GM19468 (cell line): Measurements from ENCODE around the gene RPL10.

Experiments used
- ATAC-seq: cut with Tn5 transposase; IDR thresholded peaks from one replicate; pipeline ENCODE4 v1.9.1; 2021; ENCODE audit warnings: mild to moderate bottlenecking, moderate library complexity, moderate number of reproducible peaks; ENCODE audit not compliant: unreplicated experiment; ENCODE audit errors: extremely low read depth

RPL10 gene

DNA sequence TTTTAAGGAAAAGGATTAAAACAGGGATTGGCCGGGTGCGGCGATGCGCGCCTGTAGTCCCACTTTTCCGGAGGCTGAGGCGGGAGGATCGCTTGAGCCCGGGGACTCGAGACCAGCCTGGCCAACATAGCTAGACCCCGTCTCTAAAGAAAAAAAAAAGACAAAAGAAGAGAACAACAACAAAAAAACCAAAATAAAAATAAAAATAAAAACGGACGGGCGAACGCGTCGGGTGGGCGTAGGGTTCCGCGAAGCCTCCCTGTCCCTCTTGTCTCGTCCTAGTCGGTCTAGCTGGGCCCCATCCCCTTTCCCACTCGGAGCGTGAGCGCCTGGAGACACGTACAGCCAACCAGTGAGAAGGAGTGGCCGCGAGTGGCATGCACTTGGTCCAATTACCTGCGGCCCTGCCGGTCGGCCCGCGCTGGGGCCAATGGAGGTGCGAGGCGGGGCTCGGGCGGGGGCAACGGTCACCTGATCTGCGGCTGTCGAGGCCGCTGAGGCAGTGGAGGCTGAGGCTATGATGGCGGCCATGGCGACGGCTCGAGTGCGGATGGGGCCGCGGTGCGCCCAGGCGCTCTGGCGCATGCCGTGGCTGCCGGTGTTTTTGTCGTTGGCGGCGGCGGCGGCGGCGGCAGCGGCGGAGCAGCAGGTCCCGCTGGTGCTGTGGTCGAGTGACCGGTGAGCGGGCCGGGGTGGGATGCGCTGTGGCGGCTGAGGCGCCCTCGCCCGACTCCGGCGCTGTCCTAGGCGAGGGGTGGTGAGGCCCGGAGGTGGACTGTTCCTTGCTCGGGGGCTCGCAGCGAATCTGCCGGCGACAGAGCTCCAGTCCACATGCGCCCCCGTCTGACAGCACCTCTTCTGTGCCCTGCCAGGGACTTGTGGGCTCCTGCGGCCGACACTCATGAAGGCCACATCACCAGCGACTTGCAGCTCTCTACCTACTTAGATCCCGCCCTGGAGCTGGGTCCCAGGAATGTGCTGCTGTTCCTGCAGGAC lies 30.3 kb downstream of the RPL10 start, which contains the start of gene ATP6AP1:
ATP6AP1 (plus strand) TSS at position 502 of the 996 bp plus-strand sequence; CDS start at position 518, 16 bp downstream.
- peak; percentile 77 for ATAC-seq

DNA sequence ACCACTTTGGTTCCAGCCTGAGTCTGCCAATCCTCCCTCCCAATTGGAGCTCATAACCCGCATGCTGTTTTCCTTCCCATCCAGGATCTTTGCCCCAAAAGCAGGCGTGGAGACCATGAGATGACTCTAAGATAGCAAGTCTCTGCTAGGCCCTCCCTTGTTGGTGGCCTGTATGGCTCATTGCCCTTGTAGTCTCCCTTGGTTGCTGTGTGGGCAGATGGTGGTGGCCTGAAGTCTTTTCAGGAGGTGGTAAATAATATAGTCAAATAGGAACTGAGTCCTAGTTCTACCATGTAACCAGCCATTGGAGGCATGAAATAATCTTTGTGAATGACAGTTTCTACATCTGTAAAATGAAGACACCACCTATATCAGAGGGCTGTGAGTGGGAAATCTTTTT lies 31.5 kb downstream of the RPL10 start:
- no peak for ATAC-seq

DNA sequence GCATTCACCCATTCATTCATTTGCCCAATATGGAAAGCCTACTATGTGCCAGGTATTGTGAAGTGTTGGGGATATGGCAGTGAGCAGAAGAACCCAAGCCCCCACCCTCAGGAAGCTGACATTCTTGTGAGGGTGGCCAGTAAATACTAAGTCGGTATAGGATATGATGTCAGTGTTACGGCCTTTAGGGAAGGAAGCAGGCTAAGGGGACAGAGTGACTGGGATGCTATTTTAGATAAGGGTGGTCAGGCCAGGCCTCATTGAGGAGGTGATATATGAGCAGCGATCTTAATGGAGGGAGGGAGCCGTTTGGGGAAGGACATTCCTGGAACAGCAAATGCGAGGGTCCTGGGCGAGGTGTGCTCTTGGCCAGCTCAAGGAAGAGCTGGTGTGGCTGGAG lies 32.3 kb downstream of the RPL10 start:
- no peak for ATAC-seq

DNA sequence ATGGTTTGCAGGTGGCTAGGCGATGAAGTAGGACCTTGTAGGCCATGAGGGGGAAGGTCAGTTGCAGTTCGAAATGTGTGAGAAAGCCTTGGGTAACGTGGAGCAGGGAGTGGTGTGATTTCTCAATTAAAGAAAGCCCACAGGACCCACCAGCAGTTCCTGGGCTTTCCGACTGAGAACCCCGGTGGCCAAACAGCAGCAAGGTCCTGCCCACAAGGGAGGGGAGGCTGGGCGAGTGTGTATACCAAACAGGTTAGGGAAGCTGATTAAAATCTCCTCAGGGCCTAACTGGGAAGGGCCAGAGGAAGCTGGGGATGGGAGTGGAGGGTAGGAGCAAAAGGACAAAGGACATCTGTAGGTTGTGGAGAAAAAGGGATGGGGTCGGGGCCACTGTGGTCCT lies 32.7 kb downstream of the RPL10 start:
- no peak for ATAC-seq

DNA sequence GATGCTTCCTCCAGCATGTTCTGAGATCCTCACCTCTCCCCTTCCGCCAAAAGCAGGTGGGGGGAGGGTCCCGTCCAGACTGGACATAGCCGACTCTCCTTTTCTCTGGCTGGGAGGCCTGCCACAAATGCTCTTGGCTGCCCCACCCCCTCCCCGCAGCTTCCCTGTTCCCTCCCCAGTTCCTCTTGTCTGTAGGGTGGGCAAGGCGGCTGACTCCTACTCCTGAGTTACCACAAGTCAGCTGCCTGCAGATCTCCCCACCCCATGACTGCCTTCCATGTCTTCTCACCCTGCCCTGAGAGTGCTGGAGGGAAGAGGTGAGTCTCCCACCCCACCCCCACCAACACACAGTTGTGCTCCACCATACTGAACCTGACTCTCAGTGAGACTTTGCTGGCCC lies 33.2 kb downstream of the RPL10 start:
- ATAC-seq = no peak

DNA sequence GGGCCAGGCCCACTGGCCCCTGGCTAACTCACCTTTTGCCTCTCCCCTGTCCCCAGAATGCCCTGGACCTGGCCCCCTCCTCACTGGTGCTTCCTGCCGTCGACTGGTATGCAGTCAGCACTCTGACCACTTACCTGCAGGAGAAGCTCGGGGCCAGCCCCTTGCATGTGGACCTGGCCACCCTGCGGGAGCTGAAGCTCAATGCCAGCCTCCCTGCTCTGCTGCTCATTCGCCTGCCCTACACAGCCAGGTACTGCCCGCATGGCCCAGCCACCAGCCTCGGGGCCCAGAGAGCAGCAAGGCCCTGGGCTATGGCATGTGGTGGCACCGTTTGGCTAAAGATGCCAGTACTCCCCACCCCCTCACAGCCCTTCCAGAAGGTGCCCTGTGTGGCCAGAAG lies 34.0 kb downstream of the RPL10 start:
- ATAC-seq = no peak

DNA sequence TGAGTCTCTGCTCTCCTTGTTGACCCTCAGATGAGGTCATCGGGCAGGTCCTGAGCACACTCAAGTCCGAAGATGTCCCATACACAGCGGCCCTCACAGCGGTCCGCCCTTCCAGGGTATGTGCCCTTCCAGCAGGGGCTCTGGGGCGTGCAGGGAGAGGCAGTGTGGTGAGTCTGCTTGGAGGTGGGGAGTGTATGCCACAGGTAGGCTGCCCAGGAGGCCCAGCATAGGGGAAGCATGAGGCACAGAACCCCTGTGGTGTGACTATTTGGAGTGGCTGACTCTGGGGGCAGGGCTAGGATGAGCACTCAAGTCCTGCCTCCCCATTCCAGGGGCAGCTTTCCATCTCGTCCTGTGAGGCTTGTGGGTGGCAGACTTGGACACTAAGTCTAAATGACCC lies 35.4 kb downstream of the RPL10 start:
- ATAC-seq = no peak

DNA sequence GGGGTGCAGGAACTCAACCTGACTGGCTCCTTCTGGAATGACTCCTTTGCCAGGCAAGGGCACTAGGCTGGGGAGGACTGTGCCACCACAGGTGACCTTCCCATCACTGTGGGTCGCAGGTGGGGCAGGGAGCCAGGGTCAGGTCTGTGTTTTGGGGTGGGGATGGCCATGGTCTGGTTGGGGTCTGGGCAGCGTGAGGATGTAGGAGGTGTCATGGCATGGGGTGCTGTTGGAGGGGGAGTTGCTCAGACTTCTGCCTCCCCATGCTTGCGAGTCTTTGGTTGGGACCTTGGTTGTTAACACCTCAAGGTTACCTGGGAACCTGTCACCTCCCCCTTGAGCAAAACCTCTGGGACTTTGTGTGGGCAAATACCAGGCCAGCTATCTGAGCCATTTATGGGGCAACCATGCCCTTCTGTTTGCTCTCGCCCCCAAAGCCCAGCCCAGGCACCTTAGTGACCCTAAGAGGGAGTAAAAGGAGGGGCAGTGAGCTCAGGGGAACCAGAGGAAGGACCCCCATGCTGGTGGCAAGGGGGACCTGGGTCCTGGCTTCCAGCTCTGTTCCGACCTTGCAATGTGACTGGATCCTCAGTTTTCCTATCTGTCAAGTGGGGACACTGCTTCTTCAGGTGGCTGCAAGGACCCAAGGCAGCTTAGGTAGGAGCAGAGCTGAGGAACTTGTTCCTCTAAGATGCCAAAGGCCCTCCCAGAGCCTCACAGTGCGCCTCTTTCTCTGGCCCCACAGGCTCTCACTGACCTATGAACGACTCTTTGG lies 36.4 kb downstream of the RPL10 start:
- no peak for ATAC-seq

DNA sequence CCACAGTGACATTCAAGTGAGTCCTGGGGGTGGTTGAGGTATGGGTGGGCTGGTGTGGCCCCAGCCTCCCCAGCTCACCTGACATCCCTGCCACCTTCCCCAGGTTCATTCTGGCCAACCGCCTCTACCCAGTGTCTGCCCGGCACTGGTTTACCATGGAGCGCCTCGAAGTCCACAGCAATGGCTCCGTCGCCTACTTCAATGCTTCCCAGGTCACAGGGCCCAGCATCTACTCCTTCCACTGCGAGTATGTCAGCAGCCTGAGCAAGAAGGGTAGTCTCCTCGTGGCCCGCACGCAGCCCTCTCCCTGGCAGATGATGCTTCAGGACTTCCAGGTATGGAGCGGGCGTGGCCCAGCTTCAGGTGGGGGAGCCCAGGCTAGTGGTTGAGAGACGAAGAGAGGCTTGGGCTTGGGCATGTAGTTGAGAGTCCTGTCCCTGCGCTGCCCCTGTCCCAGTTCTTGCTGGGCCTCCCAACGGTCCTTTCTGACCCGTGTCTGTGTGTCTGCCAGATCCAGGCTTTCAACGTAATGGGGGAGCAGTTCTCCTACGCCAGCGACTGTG lies 37.1 kb downstream of the RPL10 start:
- ATAC-seq = no peak

DNA sequence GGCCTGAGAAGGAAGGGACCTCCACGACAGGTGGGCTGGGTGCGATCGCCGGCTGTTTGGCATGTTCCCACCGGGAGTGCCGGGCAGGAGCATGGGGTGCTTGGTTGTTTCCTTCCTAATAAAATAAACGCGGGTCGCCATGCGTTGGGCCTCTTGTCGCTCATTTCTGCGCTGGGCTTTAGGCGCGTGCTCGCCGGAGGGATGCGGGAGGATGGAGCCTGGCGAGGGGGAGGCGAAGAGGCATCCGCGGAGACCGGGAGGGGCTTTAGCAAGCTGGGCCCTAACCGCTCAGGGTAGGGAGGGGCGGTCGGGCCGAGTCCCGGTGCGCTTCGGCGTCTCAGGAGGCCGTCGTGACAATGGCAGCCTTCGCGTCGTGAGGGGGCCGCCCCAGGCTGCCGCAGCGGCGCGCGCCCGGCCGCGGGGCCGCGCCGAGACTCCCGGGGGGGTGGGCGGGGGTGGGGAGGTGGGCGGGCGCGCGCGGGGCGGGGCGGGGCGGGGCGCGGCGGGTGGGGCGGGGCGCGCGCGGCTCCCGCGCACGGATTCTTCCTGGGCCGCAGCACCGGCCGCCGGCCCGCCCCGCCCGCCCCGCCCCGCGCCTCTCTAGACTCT lies 38.3 kb downstream of the RPL10 start:
- no peak for ATAC-seq

DNA sequence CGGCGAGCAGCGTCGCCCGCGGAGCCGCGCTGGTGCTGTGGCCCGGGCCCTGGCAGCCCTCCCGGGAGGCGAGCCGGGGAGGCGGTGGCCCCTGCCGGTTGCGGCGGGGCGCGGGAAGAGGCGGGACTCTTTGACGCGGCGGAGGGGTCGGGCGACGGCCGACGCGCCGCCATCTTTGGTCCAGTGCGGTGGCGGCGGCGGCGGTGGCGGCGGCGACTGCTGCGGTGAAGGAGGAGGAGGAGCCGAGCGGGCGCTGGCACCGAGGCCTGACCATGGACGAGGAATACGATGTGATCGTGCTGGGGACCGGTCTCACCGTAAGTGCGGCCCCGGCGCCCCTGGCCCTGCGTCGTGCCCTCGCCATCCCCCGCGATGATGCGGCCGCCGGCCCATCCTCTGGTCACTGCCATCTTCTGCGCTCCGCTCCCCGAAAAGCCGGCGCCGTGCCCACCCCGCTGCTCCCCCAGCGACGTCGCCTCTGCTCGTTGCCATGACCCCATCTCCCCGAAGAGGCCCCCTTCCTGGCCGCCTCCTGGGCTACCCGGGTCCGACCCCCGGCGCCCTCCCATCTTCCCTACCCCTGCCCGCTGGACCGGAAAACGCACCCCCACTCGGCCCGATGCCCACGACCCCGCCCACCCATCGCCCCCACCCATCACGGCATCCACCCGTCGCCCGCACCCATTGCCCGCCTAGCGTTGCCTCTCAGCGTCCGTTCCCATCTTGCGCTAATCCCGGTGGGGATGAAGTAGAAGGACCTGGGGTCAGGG lies 39.0 kb downstream of the RPL10 start, which contains the start of gene GDI1:
GDI1 (plus strand) TSS at position 172 of the 770 bp plus-strand sequence; CDS start at position 273, 101 bp downstream.
- no peak for ATAC-seq

DNA sequence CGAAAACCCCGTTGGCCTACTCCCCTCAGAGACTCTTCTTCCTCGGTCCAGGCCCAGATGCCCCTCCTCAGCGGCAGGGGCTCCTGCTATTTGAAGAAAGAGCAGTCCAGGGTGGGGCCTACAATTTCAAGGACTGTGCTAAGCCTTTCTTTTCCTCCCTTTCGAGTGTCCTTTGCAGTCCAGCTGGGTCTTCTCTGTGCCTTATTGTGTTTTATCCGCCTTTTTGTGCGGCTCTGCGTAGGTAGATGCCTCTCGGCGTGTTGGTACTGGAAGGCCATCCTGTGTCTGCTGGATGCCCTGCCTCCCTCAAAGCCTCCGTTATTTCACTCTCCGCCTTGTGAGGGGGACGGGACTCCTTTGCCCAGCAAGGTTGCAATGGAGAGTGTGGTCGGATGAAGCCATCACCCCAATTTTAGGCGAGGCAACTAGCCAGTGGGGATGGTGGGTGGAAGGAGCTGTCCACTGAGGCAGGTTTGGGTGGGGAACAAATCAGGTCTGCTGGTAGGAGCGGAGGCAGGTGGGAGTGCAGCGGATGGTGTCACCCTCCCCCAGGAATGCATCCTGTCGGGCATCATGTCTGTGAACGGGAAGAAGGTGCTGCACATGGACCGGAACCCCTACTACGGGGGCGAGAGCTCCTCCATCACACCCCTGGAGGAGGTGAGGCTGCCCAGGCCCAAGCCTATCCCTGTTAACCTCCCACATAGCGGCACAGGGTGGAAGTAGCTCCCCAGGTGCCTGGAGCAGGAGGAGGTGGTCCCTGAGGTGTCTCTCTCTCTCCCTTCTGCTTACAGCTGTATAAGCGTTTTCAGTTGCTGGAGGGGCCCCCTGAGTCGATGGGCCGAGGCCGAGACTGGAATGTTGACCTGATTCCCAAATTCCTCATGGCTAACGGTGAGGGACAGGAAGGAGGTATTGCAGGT lies 40.1 kb downstream of the RPL10 start:
- no peak for ATAC-seq

DNA sequence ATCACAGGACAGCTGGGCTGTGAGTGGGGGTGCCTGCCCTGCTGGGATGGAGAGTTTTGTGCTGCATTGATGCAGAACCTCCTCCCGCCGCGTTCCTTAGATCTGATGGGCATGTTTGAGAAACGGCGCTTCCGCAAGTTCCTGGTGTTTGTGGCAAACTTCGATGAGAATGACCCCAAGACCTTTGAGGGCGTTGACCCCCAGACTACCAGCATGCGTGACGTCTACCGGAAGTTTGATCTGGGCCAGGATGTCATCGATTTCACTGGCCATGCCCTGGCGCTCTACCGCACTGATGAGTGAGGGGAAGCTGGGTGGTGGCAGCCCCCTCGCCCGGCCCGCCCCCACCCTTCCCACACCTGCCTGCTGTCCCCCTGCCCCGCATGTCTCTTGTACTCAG lies 41.7 kb downstream of the RPL10 start:
- ATAC-seq = no peak

DNA sequence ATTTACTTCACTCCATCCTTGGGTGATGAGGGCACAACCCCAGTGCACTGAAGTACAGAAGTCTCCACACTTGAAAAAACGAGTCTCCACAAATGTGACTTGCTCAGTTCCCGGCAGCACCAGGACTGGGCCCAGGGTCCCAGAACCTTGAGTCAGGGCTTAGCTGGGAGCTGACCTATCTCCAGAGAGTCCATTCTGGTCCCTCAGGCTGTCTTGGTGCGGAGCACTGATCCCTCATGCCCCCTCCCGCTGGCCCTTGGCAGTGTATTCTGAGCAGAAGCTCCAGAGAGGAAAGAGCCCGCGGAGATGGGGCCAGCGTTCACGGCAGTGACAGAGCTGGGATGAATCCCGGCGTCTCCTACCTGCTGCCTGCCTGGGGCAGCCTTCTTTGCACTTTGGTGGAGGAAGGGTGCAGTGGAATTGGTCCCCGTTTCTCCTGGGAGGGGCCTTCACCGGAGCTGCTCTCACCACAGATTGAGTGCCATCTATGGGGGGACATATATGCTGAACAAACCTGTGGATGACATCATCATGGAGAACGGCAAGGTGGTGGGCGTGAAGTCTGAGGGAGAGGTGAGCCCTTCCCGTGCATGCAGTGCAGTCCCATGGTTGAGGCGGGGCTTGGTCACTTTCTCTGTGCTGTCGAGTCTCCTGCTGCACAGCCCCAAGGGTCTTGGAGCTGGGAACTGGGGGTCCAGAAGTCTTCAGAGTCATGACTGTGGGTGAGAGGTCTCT lies 42.6 kb downstream of the RPL10 start:
- ATAC-seq = no peak

DNA sequence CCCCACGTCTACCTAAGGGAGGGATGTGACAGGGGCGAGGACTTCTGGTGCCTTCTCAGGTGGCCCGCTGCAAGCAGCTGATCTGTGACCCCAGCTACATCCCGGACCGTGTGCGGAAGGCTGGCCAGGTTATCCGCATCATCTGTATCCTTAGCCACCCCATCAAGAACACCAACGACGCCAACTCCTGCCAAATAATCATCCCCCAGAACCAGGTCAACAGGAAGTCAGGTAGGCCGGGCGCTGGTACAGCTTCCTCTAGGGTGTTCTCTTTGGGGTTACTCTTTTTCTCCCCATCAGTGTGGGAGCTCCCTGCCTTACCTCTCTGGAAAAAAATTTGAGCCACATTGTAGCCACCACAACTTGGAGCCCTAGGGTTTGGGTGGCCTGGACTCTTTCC lies 43.4 kb downstream of the RPL10 start:
- no peak for ATAC-seq

DNA sequence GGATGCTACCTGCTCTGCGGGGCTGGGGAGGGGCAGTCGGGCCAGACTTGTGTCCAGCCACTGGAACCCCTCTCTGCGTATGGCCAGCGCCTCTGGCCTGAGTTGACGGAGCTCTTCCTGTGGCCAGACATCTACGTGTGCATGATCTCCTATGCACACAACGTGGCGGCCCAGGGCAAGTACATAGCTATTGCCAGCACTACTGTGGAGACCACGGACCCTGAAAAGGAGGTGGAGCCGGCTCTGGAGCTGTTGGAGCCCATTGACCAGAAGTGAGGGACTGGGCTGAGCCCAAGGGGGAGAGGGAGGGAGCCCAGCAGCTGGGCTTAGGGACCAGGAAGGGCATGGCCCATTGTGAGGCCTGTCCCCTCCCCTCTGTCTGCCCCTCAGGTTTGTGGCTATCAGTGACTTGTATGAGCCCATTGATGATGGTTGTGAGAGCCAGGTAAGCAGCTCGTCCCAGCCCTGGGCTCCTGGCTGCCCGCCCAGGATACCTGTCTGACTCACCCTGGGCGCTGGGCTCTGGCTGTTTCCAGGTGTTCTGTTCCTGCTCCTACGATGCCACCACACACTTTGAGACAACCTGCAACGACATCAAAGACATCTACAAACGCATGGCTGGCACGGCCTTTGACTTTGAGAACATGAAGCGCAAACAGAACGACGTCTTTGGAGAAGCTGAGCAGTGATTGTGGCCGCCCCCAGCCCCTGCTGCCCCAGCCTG lies 44.0 kb downstream of the RPL10 start:
- no peak for ATAC-seq

DNA sequence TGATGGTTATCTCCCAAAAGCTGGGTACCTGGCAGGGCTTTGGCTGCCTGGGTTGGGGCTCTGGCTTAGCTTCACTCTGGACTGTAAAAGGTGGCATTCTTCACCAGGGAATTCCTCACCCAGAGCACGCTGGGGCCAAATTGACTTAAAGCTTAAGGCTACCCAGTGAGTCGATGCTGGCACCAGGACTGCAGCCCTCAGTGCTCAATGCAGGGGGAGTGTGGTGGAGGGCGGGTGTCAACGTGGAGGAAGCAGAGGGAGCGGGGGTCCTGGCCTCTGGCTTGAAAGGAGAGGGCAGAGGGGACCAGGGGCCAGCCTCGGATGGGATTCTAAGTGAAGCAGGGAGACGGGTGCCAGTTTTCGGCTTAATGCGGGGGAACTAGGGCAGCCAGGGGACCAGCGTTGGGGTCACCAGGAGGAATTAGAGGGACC lies 45.3 kb downstream of the RPL10 start:
- no peak for ATAC-seq
